H9 (cell line): ENCODE measurements around the gene DMD. TPM values are rescaled to one million over a fixed set of nuclear protein-coding genes. Genes with fewer than 3 reads are reported as not detected.

ENCODE experiments used
- DNase-seq: peaks from one replicate; pipeline ENCODE4 v3.0.0-alpha.2; 2017
- H2AFZ ChIP-seq: one replicate; pipeline ENCODE4 v1.6.1; 2013; ENCODE audit warnings: mild to moderate bottlenecking, low read length, control low read depth, moderate library complexity
- H2AK5ac ChIP-seq: 2 replicates; pipeline ENCODE4 v1.6.1; 2013; ENCODE audit warnings: low read length, control low read depth, mixed read lengths; ENCODE audit not compliant: insufficient read length
- H2BK120ac ChIP-seq: one replicate; pipeline ENCODE4 v1.6.1; 2013; ENCODE audit warnings: low read depth, mild to moderate bottlenecking, low read length, control low read depth, inconsistent platforms; ENCODE audit not compliant: poor library complexity, severe bottlenecking
- H2BK12ac ChIP-seq: 2 replicates; pipeline ENCODE4 v1.6.1; 2013; ENCODE audit warnings: low read length, control low read depth, mixed read lengths, low read depth; ENCODE audit not compliant: insufficient read length
- H2BK15ac ChIP-seq: 2 replicates; pipeline ENCODE4 v1.6.1; 2013; ENCODE audit warnings: low read depth, low read length, control low read depth
- H2BK20ac ChIP-seq: one replicate; pipeline ENCODE4 v1.6.1; 2013; ENCODE audit warnings: low read depth, mild to moderate bottlenecking, low read length, control low read depth, inconsistent platforms; ENCODE audit not compliant: poor library complexity, severe bottlenecking
- H2BK5ac ChIP-seq: 2 replicates; pipeline ENCODE4 v1.6.1; 2013; ENCODE audit warnings: low read length, control low read depth, mixed read lengths; ENCODE audit not compliant: insufficient read length
- H3K14ac ChIP-seq: 2 replicates; pipeline ENCODE4 v1.6.1; 2013; ENCODE audit warnings: low read length, control low read depth; ENCODE audit not compliant: insufficient read depth
- H3K18ac ChIP-seq: 2 replicates; pipeline ENCODE4 v1.6.1; 2013; ENCODE audit warnings: low read depth, mild to moderate bottlenecking, mixed read lengths, low read length, control low read depth; ENCODE audit not compliant: insufficient read length
- H3K23ac ChIP-seq: 2 replicates; pipeline ENCODE4 v1.6.1; 2013; ENCODE audit warnings: low read length, control low read depth, mixed read lengths, low read depth; ENCODE audit not compliant: insufficient read length
- H3K23me2 ChIP-seq: 2 replicates; pipeline ENCODE4 v1.6.1; 2013; ENCODE audit warnings: low read depth, mild to moderate bottlenecking, mixed read lengths, low read length, control low read depth; ENCODE audit not compliant: insufficient read length, poor library complexity, severe bottlenecking
- H3K27ac ChIP-seq: 2 replicates; pipeline ENCODE4 v1.5.1; 2013; ENCODE audit warnings: low read length, control low read depth, mixed read lengths, low read depth; ENCODE audit not compliant: insufficient read length
- H3K27me3 ChIP-seq: 2 replicates; pipeline ENCODE4 v1.6.1; 2013; ENCODE audit warnings: low read length, control low read depth, inconsistent platforms; ENCODE audit not compliant: insufficient read depth
- H3K4ac ChIP-seq: 2 replicates; pipeline ENCODE4 v1.6.1; 2013; ENCODE audit warnings: low read depth, mild to moderate bottlenecking, control low read depth, inconsistent platforms, low read length, moderate library complexity
- H3K4me1 ChIP-seq: 2 replicates; pipeline ENCODE4 v1.6.1; 2013; ENCODE audit warnings: low read length, control low read depth, inconsistent platforms; ENCODE audit not compliant: insufficient read depth
- H3K4me2 ChIP-seq: 2 replicates; pipeline ENCODE4 v1.6.1; 2013; ENCODE audit warnings: low read length, control low read depth, mixed read lengths; ENCODE audit not compliant: insufficient read length, insufficient read depth
- H3K56ac ChIP-seq: 2 replicates; pipeline ENCODE4 v1.6.1; 2013; ENCODE audit warnings: low read depth, mild to moderate bottlenecking, mixed read lengths, low read length, control low read depth; ENCODE audit not compliant: insufficient read length
- H3K79me1 ChIP-seq: 2 replicates; pipeline ENCODE4 v1.6.1; 2013; ENCODE audit warnings: low read depth, mild to moderate bottlenecking, moderate library complexity, low read length, control low read depth, inconsistent platforms; ENCODE audit not compliant: insufficient read depth, poor library complexity, severe bottlenecking
- H3K79me2 ChIP-seq: 2 replicates; pipeline ENCODE4 v1.6.1; 2013; ENCODE audit warnings: low read length, control low read depth, inconsistent platforms; ENCODE audit not compliant: insufficient read depth
- H3K9ac ChIP-seq: 2 replicates; pipeline ENCODE4 v1.6.1; 2013; ENCODE audit warnings: low read length, control low read depth, mixed read lengths; ENCODE audit not compliant: insufficient read length; ENCODE audit errors: extremely low read depth
- H3K9me3 ChIP-seq: one replicate; pipeline ENCODE4 v1.6.1; 2013; ENCODE audit warnings: low read depth, low read length, inconsistent platforms; ENCODE audit not compliant: control insufficient read depth
- H3T11ph ChIP-seq: one replicate; pipeline ENCODE4 v1.6.1; 2013; ENCODE audit warnings: mild to moderate bottlenecking, low read length, control low read depth, inconsistent platforms
- H4K20me1 ChIP-seq: one replicate; pipeline ENCODE4 v1.6.1; 2013; ENCODE audit not compliant: control insufficient read depth, insufficient read length, insufficient read depth
- H4K5ac ChIP-seq: 2 replicates; pipeline ENCODE4 v1.6.1; 2013; ENCODE audit warnings: low read depth, mild to moderate bottlenecking, mixed read lengths, low read length, control low read depth; ENCODE audit not compliant: insufficient read length
- H4K8ac ChIP-seq: replicated peaks from 2 replicates; pipeline ENCODE4 v1.6.1; 2013; ENCODE audit warnings: low read length, control low read depth, mixed read lengths, low read depth; ENCODE audit not compliant: insufficient read length
- H4K91ac ChIP-seq: 2 replicates; pipeline ENCODE4 v1.6.1; 2013; ENCODE audit warnings: low read depth, mild to moderate bottlenecking, moderate library complexity, mixed read lengths, low read length, control low read depth; ENCODE audit not compliant: insufficient read length
- H3K27ac Mint-ChIP-seq, 3 experiments: 2 replicates in 2 of 3; 3 replicates in 1 of 3; pipeline ENCODE4 v1.8.0; 2020 to 2021; ENCODE audit warnings: mixed read lengths in 3 of 3, mild to moderate bottlenecking in 1 of 3, moderate library complexity in 1 of 3
- H3K27me3 Mint-ChIP-seq: 2 replicates; pipeline ENCODE4 v1.8.0; 2021; ENCODE audit warnings: low read depth, mild to moderate bottlenecking, moderate library complexity, mixed read lengths
- H3K36me3 Mint-ChIP-seq, 3 experiments: 2 replicates in 2 of 3; 3 replicates in 1 of 3; pipeline ENCODE4 v1.8.0; 2020 to 2021; ENCODE audit warnings: low read depth in 3 of 3, mixed read lengths in 3 of 3; ENCODE audit not compliant: insufficient read depth in 1 of 3
- H3K4me1 Mint-ChIP-seq, 2 experiments: 2 replicates each; pipeline ENCODE4 v1.8.0; 2020; ENCODE audit warnings: mixed read lengths in 2 of 2
- H3K4me3 Mint-ChIP-seq, 2 experiments: 2 replicates in 1 of 2; 3 replicates in 1 of 2; pipeline ENCODE4 v1.8.0; 2020 to 2021; ENCODE audit warnings: mild to moderate bottlenecking in 2 of 2, mixed read lengths in 2 of 2, moderate library complexity in 1 of 2
- H3K9me3 Mint-ChIP-seq, 2 experiments: 2 replicates in 1 of 2; 3 replicates in 1 of 2; pipeline ENCODE4 v1.8.0; 2020; ENCODE audit warnings: mild to moderate bottlenecking in 2 of 2, mixed read lengths in 2 of 2, moderate library complexity in 1 of 2
- CTCF ChIP-seq: fragments of 200-600 bp; sonication (generic); conservative IDR thresholded peaks from 3 replicates; pipeline ENCODE4 v1.8.0; 2021; ENCODE audit warnings: antibody characterized with exemption, mild to moderate bottlenecking
- WGBS: extraction: QIAGEN DNeasy Blood & Tissue Kit; methylation state at CpG from one replicate; pipeline ENCODE4 v1.1.7; 2013; ENCODE audit warnings: missing lambda C conversion rate, low lambda C conversion rate, mixed read lengths; ENCODE audit not compliant: insufficient read length; ENCODE audit errors: extremely low coverage; 5-methylcytosine and 5-hydroxymethylcytosine counted together
- total RNA-seq: library from RNA; stranded (reverse); gene quantifications from 2 replicates; pipeline ENCODE4 v1.2.1, GENCODE V29; 2021

Gene DMD
- total RNA-seq, 1 experiment from 2014 or later = 3.8 TPM

- H3K23me2 ChIP-seq = no peaks in the 10 kb centered on the region
- Mint-ChIP-seq H3K36me3 (no peaks in the 10 kb centered on the region), H3K4me3 (no peak overlapping the region), H3K27me3 (no peaks in the 10 kb centered on the region), H3K9me3 (peaks cover 0 to 45% of the 10 kb centered on the region in 2 experiments; a peak in 4 of 5 replicates), H3K4me1 (peaks cover 5% of the 10 kb centered on the region in 2 experiments), H3K27ac (no peak overlapping the region)
- no peak overlapping the region for H3K27ac ChIP-seq
- no peaks in the 10 kb centered on the region for H4K20me1 ChIP-seq
- no peak overlapping the region for H2AFZ ChIP-seq
- no peak overlapping the region for H4K91ac ChIP-seq
- H2BK120ac ChIP-seq = no peak overlapping the region
- no peak overlapping the region for H4K5ac ChIP-seq
- H2BK20ac ChIP-seq = no peak overlapping the region
- no peaks in the 10 kb centered on the region for H3K27me3 ChIP-seq
- H3K18ac ChIP-seq = no peak overlapping the region
- H3K23ac ChIP-seq = no peak overlapping the region
- H2AK5ac ChIP-seq = no peak overlapping the region
- TF ChIP-seq CTCF = no peak
- no CpG with 5 or more reads among the region's 2 CpGs for WGBS
- H3K9me3 ChIP-seq = no peaks in the 10 kb centered on the region
- H2BK15ac ChIP-seq = no peak overlapping the region
- DNase-seq = no peak
- H3T11ph ChIP-seq = no peak overlapping the region
- no peak overlapping the region for H3K4me2 ChIP-seq
- H2BK12ac ChIP-seq = no peak overlapping the region
- no peak overlapping the region for H3K9ac ChIP-seq
- no peaks in the 10 kb centered on the region for H3K79me2 ChIP-seq
- H3K4me1 ChIP-seq = no peaks in the 10 kb centered on the region; the same call in 1 of the 2 replicates
- H3K4ac ChIP-seq = no peak overlapping the region
- no peak overlapping the region for H4K8ac ChIP-seq
- no peaks in the 10 kb centered on the region for H3K79me1 ChIP-seq
- no peak overlapping the region for H3K14ac ChIP-seq
- no peak overlapping the region for H2BK5ac ChIP-seq
- H3K56ac ChIP-seq = no peak overlapping the region
Measured at GRCh38 chrX:32524385-32524784, 687.0 kb downstream of the DMD start.
